Kidney (tissue), 14 donors: ENCODE measurements around the gene UBA1. TPM values are rescaled to one million over a fixed set of nuclear protein-coding genes. Genes with fewer than 3 reads are reported as not detected.
A peak's percentile ranks its signal among the peaks of the same experiment; 100 is the strongest.

Source experiments
- DNase-seq, 5 donors: peaks; one replicate each; pipeline ENCODE4 v3.0.0-alpha.2; 2013 to 2020
- FAIRE-seq: peaks from 2 replicates; lab custom pipeline; 2012; peaks lifted over from hg19 to GRCh38; lab: Jason Lieb, UNC
- H3K27ac ChIP-seq, 2 donors: one replicate each; pipeline ENCODE4 v1.7.0; 2013; ENCODE audit warnings: low read depth in 2 of 2, low read length in 2 of 2, inconsistent platforms in 1 of 2
- H3K27me3 ChIP-seq: one replicate; pipeline ENCODE4 v1.7.1; 2013; ENCODE audit warnings: low read length, inconsistent platforms; ENCODE audit not compliant: control insufficient read depth, insufficient read depth
- H3K36me3 ChIP-seq, 3 donors: one replicate each; pipeline versions ENCODE4 v1.7.0 to v1.7.1; 2013; ENCODE audit warnings: low read length in 3 of 3, control low read depth in 1 of 3, inconsistent platforms in 1 of 3; ENCODE audit not compliant: insufficient read depth in 3 of 3, control insufficient read depth in 2 of 3
- H3K4me1 ChIP-seq, 3 donors: one replicate each; pipeline versions ENCODE4 v1.7.0 to v1.7.1; 2013; ENCODE audit warnings: low read length in 3 of 3, inconsistent platforms in 1 of 3, low read depth in 1 of 3; ENCODE audit not compliant: control insufficient read depth in 2 of 3, insufficient read depth in 2 of 3
- H3K4me3 ChIP-seq, 3 donors: one replicate each; pipeline versions ENCODE4 v1.7.0 to v1.8.1; 2013; ENCODE audit warnings: low read length in 3 of 3, control low read depth in 1 of 3, inconsistent platforms in 1 of 3
- H3K9ac ChIP-seq, 3 donors: one replicate each; pipeline versions ENCODE4 v1.7.0 to v1.7.1; 2013; ENCODE audit warnings: low read length in 3 of 3, control low read depth in 1 of 3, inconsistent platforms in 1 of 3
- H3K9me3 ChIP-seq, 3 donors: one replicate each; pipeline versions ENCODE4 v1.7.0 to v1.7.1; 2013; ENCODE audit warnings: low read length in 3 of 3, control low read depth in 1 of 3, inconsistent platforms in 1 of 3; ENCODE audit not compliant: control insufficient read depth in 2 of 3, insufficient read depth in 1 of 3
- intact Hi-C: fragments of 100-400 bp; cut with DNase I; formaldehyde crosslinking; loops from one replicate; pipeline ENCODE4 v1.11.1; 2022
- polyA plus RNA-seq: library from polyadenylated mRNA; stranded (reverse); fragments of 350-450 nt; fragmentation: Illumina TruSeq; extraction: RNeasy Lipid Tissue Mini Kit (QIAGEN cat#74804); gene quantifications from one replicate; pipeline ENCODE4 v1.2.3, GENCODE V29; 2014; ENCODE audit warnings: low read depth, low replicate concordance; ENCODE audit not compliant: insufficient read depth
- total RNA-seq: library from RNA; stranded (reverse); fragmentation: NEBNext Ultra II Directional; extraction: Animal tissue kit (Norgen Biotek cat#: 25700); gene quantifications from one replicate; pipeline ENCODE4 v1.2.1, GENCODE V29; 2021
- TF ChIP-seq, protein P1 (sequence below): IDR thresholded peaks from 3 replicates; pipeline ENCODE4 v1.5.1; 2012; ENCODE audit warnings: mild to moderate bottlenecking, moderate library complexity, borderline replicate concordance; ENCODE audit not compliant: insufficient read depth; ENCODE audit errors: extremely low read depth
- donor health status: control.
- donor health status: control.
- donor health status: control.
- donor health status: control.
- donor health status: control.
- donor health status: DM: yes; HTN: yes; CAD: no.
- donor health status: Normal renal cell carcinoma (clear cell type).

The UBA1 gene
- total and polyA plus RNA-seq, 2 donors from 2014 or later, result 155 to 218 TPM

DNA sequence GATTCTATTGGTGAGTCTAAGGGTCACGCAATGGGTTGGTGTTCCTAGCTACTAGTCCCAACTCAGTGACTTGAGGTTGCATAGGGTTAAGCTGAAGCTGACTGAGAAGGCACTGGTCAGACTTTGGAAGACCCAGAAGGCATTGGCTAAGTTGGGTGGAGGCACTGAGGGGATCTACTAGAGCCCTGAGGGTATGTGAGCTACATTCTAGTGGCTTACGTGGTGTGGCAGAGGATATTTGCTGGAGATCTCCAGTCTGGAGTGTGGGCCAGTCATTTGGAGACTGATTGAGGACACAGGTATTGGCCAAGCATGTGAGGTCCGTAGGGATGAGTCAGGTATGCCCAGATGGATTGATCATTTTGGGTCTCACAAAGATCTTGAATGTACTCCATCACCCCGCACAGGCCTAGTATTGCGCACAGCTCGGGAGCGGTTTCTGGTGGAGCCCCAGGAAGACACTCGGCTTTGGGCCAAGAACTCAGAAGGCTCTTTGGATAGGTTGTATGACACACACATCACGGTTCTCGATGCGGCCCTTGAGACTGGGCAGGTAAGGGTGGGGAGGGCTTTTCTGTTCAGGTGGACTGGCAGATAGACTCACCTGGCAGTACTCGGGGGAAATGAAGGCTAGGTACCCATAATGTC, 46.4 kb downstream of the UBA1 start:
- Histone ChIP-seq H3K4me3 (no peak overlapping the region), H3K4me1 (no peaks in the 10 kb centered on the region), H3K9me3 (no peaks in the 10 kb centered on the region), H3K27ac (no peak overlapping the region), H3K27me3 (peaks cover 11% of the 10 kb centered on the region), H3K9ac (no peak overlapping the region), H3K36me3 (peaks cover 8 to 17% (median 12%) of the 10 kb centered on the region in 3 donors)
- FAIRE-seq (no peak), DNase-seq (peak in 1 of 5 donors; percentile 3)
- TF ChIP-seq, protein P1, sequence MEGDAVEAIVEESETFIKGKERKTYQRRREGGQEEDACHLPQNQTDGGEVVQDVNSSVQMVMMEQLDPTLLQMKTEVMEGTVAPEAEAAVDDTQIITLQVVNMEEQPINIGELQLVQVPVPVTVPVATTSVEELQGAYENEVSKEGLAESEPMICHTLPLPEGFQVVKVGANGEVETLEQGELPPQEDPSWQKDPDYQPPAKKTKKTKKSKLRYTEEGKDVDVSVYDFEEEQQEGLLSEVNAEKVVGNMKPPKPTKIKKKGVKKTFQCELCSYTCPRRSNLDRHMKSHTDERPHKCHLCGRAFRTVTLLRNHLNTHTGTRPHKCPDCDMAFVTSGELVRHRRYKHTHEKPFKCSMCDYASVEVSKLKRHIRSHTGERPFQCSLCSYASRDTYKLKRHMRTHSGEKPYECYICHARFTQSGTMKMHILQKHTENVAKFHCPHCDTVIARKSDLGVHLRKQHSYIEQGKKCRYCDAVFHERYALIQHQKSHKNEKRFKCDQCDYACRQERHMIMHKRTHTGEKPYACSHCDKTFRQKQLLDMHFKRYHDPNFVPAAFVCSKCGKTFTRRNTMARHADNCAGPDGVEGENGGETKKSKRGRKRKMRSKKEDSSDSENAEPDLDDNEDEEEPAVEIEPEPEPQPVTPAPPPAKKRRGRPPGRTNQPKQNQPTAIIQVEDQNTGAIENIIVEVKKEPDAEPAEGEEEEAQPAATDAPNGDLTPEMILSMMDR, result no peak
- intact Hi-C loops, result no loop called here

DNA sequence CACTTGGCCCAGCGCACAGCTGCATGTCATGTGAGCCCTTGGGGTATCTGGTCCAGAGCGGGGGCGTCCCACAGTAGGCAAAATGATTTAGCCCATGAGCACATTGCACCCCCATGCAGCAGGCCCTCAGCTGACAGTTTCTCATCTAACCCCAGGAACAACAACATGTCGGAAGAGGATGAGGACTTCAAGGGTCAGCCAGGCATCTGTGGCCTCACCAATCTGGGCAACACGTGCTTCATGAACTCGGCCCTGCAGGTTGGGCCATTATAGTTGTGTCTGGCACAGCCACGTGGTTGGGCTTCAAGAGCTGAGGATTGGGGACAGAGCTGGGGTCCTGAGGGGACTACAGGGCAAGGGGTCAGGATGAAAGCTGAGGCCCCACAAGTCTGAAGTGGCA, 47.0 kb downstream of the UBA1 start:
- DNase-seq (peak in 1 of 5 donors; percentile 55), FAIRE-seq (no peak)
- intact Hi-C loops, result no loop called here
- H3K27ac ChIP-seq, result no peak overlapping the region
- TF ChIP-seq, protein P1, result no peak
- peaks cover 10% of the 10 kb centered on the region for H3K27me3 ChIP-seq
- no peaks in the 10 kb centered on the region for H3K9me3 ChIP-seq
- H3K36me3 ChIP-seq, result peaks cover 8 to 17% (median 13%) of the 10 kb centered on the region in 3 donors
- H3K4me1 ChIP-seq, result no peaks in the 10 kb centered on the region
- H3K4me3 ChIP-seq, result no peak overlapping the region
- no peak overlapping the region for H3K9ac ChIP-seq

DNA sequence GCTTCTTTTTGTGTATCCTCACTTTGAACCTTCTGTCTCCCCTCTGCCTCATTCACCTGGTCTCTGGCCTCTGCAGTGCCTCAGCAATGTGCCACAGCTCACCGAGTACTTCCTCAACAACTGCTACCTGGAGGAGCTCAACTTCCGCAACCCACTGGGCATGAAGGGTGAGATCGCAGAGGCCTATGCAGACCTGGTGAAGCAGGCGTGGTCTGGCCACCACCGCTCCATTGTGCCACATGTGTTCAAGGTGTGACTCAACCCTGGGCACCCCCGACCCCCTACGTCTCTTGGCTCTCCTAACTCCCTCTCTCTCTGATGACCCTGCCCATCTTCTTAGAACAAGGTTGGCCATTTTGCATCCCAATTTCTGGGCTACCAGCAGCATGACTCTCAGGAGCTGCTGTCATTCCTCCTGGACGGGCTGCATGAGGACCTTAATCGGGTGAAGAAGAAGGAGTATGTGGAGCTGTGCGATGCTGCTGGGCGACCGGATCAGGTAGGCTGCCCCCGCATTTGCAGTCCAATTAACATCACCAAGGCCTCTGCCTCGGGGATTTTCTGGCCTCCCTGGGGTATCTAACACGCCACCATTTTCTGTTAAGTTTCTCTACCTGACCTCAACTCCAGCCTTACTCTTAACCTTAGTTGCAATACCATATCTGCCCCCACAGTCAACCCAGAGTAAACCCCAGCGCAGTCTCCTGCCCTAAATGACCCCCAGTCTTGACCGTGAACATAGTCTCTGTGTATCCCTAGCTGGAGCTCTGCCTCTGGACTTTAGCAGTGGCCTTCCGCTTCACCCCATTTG, 47.8 kb downstream of the UBA1 start:
- peaks cover 11 to 17% (median 13%) of the 10 kb centered on the region in 3 donors for H3K36me3 ChIP-seq
- FAIRE-seq, result no peak
- TF ChIP-seq, protein P1, result no peak

More for the DNA sequence above, 47.8 kb downstream of the UBA1 start:
- Histone ChIP-seq H3K4me1 (no peaks in the 10 kb centered on the region), H3K9me3 (no peaks in the 10 kb centered on the region), H3K27me3 (peaks cover 7% of the 10 kb centered on the region), H3K27ac (no peak overlapping the region), H3K9ac (no peak overlapping the region), H3K4me3 (no peak overlapping the region)
- intact Hi-C loops, result no loop called here
- DNase-seq, result peak in 1 of 5 donors; percentile 46
